HCT116 (cell line): Measurements from ENCODE around the gene CFD. TPM values are rescaled to one million over a fixed set of nuclear protein-coding genes. Genes with fewer than 3 reads are reported as not detected.

Experiments used
- ATAC-seq: fragments of 200-7000 bp; cut with Tn5 transposase; 2 replicates; pipeline ENCODE4 v1.9.1; 2020; ENCODE audit warnings: mild to moderate bottlenecking, moderate library complexity
- BruUV-seq: library from RNA; stranded (reverse); fragments of 400-500 nt; replicated peaks from 2 replicates; lab custom pipeline; 2021; lab: Mats Ljungman, UMichigan
- CTCF ChIA-PET: fragments of 300-600 bp; sonication (Branson Sonifier 250); formaldehyde crosslinking; loops from one replicate; lab custom pipeline; 2021; ENCODE audit warnings: antibody characterized with exemption; lab: Charles Lee
- POLR2A ChIA-PET: fragments of 300-600, 350-600 bp; sonication (Branson Sonifier 250); formaldehyde crosslinking; loops from one replicate; lab custom pipeline; 2021; ENCODE audit warnings: antibody characterized with exemption; lab: Charles Lee
- RAD21 ChIA-PET, 2 experiments: fragments of 300-600 bp; sonication (Branson Sonifier 250); formaldehyde crosslinking; loops; one replicate each; lab custom pipeline; 2023; ENCODE audit warnings: low total read pairs in 2 of 2; ENCODE audit not compliant: uncharacterized antibody in 2 of 2, unreplicated experiment in 2 of 2, low non-redundant PET in 1 of 2; lab: Charles Lee
- DNase-seq: peaks from one replicate; pipeline ENCODE4 v3.0.0-alpha.2; 2010; ENCODE audit warnings: low read depth, low spot score
- H2AFZ ChIP-seq: fragments of 200-600 bp; shearing (Covaris generic), sonication (generic); 2 replicates; pipeline ENCODE4 v1.6.1; 2017; ENCODE audit warnings: low read depth, mixed run types, mixed read lengths, antibody characterized with exemption, low read length; ENCODE audit not compliant: poor library complexity, severe bottlenecking
- H3K27ac ChIP-seq: 2 replicates; pipeline ENCODE4 v1.5.1; 2012; ENCODE audit warnings: low read depth, low read length
- H3K27me3 ChIP-seq: fragments of 200-600 bp; sonication (generic); 2 replicates; pipeline ENCODE4 v1.6.1; 2016; ENCODE audit warnings: mixed run types, low read length, mixed read lengths; ENCODE audit not compliant: insufficient read depth
- H3K36me3 ChIP-seq, 2 experiments: fragments of 200-500 bp in 1 of 2; fragments of 200-600 bp in 1 of 2; sonication (Bioruptor generic) in 1 of 2; sonication (generic) in 1 of 2; 2 replicates each; pipeline versions ENCODE4 v1.5.1 to v1.6.1; 2014 to 2016; ENCODE audit warnings: low read length in 2 of 2, inconsistent platforms in 1 of 2, mixed read lengths in 1 of 2, mixed run types in 1 of 2; ENCODE audit not compliant: insufficient read depth in 2 of 2, control insufficient read depth in 1 of 2
- H3K4me1 ChIP-seq, 2 experiments: fragments of 200-600 bp in 1 of 2; sonication (generic) in 1 of 2; 2 replicates each; pipeline versions ENCODE4 v1.5.1 to v1.6.1; 2012 to 2017; ENCODE audit warnings: low read length in 2 of 2, inconsistent platforms in 1 of 2, mild to moderate bottlenecking in 1 of 2, mixed read lengths in 1 of 2, mixed run types in 1 of 2, moderate library complexity in 1 of 2; ENCODE audit not compliant: insufficient read depth in 2 of 2, control insufficient read depth in 1 of 2
- H3K4me2 ChIP-seq: fragments of 200-600 bp; sonication (generic); 2 replicates; pipeline ENCODE4 v1.6.1; 2017; ENCODE audit warnings: mixed run types, low read length, mixed read lengths
- H3K4me3 ChIP-seq, 2 experiments: fragments of 200-600 bp in 1 of 2; sonication (generic) in 1 of 2; replicated peaks in 1 of 2; 2 replicates each; pipeline ENCODE4 v1.5.1; 2011 to 2016; ENCODE audit warnings: low read length in 2 of 2, control low read depth in 1 of 2, low read depth in 1 of 2, mild to moderate bottlenecking in 1 of 2, mixed read lengths in 1 of 2, mixed run types in 1 of 2
- H3K79me2 ChIP-seq: fragments of 200-600 bp; sonication (generic); 2 replicates; pipeline ENCODE4 v1.6.1; 2017; ENCODE audit warnings: mild to moderate bottlenecking, mixed run types, low read length, moderate library complexity, mixed read lengths; ENCODE audit not compliant: insufficient read depth
- H3K9ac ChIP-seq: fragments of 200-600 bp; sonication (generic); 2 replicates; pipeline ENCODE4 v1.6.1; 2016; ENCODE audit warnings: low read length, mixed read lengths
- H3K9me2 ChIP-seq: fragments of 200-600 bp; sonication (generic), shearing (Covaris generic); 2 replicates; pipeline ENCODE4 v1.6.1; 2017; ENCODE audit warnings: mixed run types, mild to moderate bottlenecking, moderate library complexity; ENCODE audit not compliant: insufficient read depth
- H3K9me3 ChIP-seq, 2 experiments: fragments of 200-500 bp in 1 of 2; fragments of 200-600 bp in 1 of 2; sonication (Bioruptor generic) in 1 of 2; sonication (generic) in 1 of 2; 2 replicates each; pipeline ENCODE4 v1.6.1; 2014 to 2017; ENCODE audit warnings: low read length in 2 of 2, mixed read lengths in 2 of 2, inconsistent platforms in 1 of 2, low read depth in 1 of 2, mild to moderate bottlenecking in 1 of 2, mixed run types in 1 of 2, moderate library complexity in 1 of 2; ENCODE audit not compliant: control insufficient read depth in 1 of 2, insufficient read depth in 1 of 2
- H4K20me1 ChIP-seq: fragments of 200-600 bp; sonication (generic), shearing (Covaris generic); 2 replicates; pipeline ENCODE4 v1.6.1; 2017; ENCODE audit warnings: mixed run types, mild to moderate bottlenecking, moderate library complexity; ENCODE audit not compliant: insufficient read depth
- ATF3 ChIP-seq: IDR thresholded peaks from 2 replicates; pipeline ENCODE4 v1.6.1; 2012
- CBX3 ChIP-seq: IDR thresholded peaks from 2 replicates; pipeline ENCODE4 v1.6.1; 2012; ENCODE audit warnings: low read depth
- EGR1 ChIP-seq: IDR thresholded peaks from 2 replicates; pipeline ENCODE4 v1.6.1; 2012; ENCODE audit warnings: low read depth
- EZH2phosphoT487 ChIP-seq: fragments of 200-600 bp; IDR thresholded peaks from 2 replicates; pipeline ENCODE4 v1.6.1; 2018; ENCODE audit warnings: antibody characterized with exemption, borderline replicate concordance
- POLR2AphosphoS5 ChIP-seq: IDR thresholded peaks from 2 replicates; pipeline ENCODE4 v1.6.1; 2011; ENCODE audit warnings: mild to moderate bottlenecking, low read depth, low read length, moderate library complexity
- REST ChIP-seq: IDR thresholded peaks from 2 replicates; pipeline ENCODE4 v1.6.1; 2012; ENCODE audit warnings: low read depth
- YY1 ChIP-seq: IDR thresholded peaks from 2 replicates; pipeline ENCODE4 v1.6.1; 2011; ENCODE audit warnings: low read length, low read depth, moderate library complexity, mild to moderate bottlenecking; ENCODE audit not compliant: insufficient replicate concordance; ENCODE audit errors: extremely low read depth
- ZBTB33 ChIP-seq: IDR thresholded peaks from 2 replicates; pipeline ENCODE4 v1.6.1; 2011; ENCODE audit warnings: mild to moderate bottlenecking, low read length, moderate library complexity; ENCODE audit not compliant: insufficient replicate concordance; ENCODE audit errors: extremely low read depth
- ZNF274 ChIP-seq: fragments of 200-500 bp; sonication (Bioruptor generic); IDR thresholded peaks from 2 replicates; pipeline ENCODE4 v1.6.1; 2014; ENCODE audit warnings: mild to moderate bottlenecking, low read depth, low read length, inconsistent platforms
- intact Hi-C: fragments of 100-400 bp; cut with micrococcal nuclease; formaldehyde crosslinking; loops from 2 replicates; pipeline ENCODE4 v1.10.0; 2022
- total RNA-seq: library from RNA; stranded (reverse); gene quantifications from one replicate; pipeline ENCODE4 v1.2.1, GENCODE V29; 2021; ENCODE audit not compliant: unreplicated experiment

CFD gene
- total RNA-seq, 1 experiment from 2014 or later, result 80.2 TPM

GRCh38 chr19:810077-810855 lies 49.2 kb upstream of the CFD start:
- DNase-seq (no peak), ATAC-seq (no peak)
- RAD21 ChIA-PET, result no interaction called here
- Histone ChIP-seq H3K9me3 (no peaks in the 10 kb centered on the region), H3K4me1 (no peaks in the 10 kb centered on the region), H3K4me2 (no peak overlapping the region), H3K27me3 (no peaks in the 10 kb centered on the region), H3K9ac (no peak overlapping the region), H3K27ac (0 out of 2 replicates have a peak overlapping the region, but pooled peaks have one; percentile 3), H4K20me1 (peaks cover 17% of the 10 kb centered on the region; the same call in 1 of the 2 replicates), H2AFZ (no peak overlapping the region), H3K4me3 (no peak overlapping the region), H3K36me3 (peaks cover 44 to 59% of the 10 kb centered on the region in 2 experiments; a peak in 3 of 4 replicates), H3K79me2 (peaks cover 62% of the 10 kb centered on the region), H3K9me2 (no peaks in the 10 kb centered on the region)
- intact Hi-C loops, result no loop called here
- TF ChIP-seq ZBTB33, result no peak
- no peak for TF ChIP-seq ZNF274
- TF ChIP-seq CBX3, result no peak
- CTCF ChIA-PET, result no interaction called here
- no TSS peak for BruUV-seq
- POLR2A ChIA-PET, result no interaction called here

GRCh38 chr19:810883-811489 lies 48.5 kb upstream of the CFD start:
- Histone ChIP-seq H3K27me3 (no peaks in the 10 kb centered on the region), H3K9ac (no peak overlapping the region), H4K20me1 (peaks cover 17% of the 10 kb centered on the region; the same call in 1 of the 2 replicates), H3K79me2 (peaks cover 55% of the 10 kb centered on the region), H3K4me1 (no peaks in the 10 kb centered on the region), H3K9me3 (no peaks in the 10 kb centered on the region), H3K27ac (0 out of 2 replicates have a peak overlapping the region, but pooled peaks have one; percentile 3), H3K4me3 (no peak overlapping the region), H3K9me2 (no peaks in the 10 kb centered on the region), H3K4me2 (no peak overlapping the region), H2AFZ (no peak overlapping the region), H3K36me3 (peaks cover 38 to 52% of the 10 kb centered on the region in 2 experiments; a peak in 3 of 4 replicates)
- ATAC-seq (no peak), DNase-seq (no peak)
- no TSS peak for BruUV-seq
- intact Hi-C loops, result no loop called here
- TF ChIP-seq ATF3 (no peak), YY1 (no peak), EZH2phosphoT487 (no peak), REST (no peak), EGR1 (no peak), POLR2AphosphoS5 (no peak)
- POLR2A ChIA-PET, result no interaction called here
- CTCF ChIA-PET, result no interaction called here
- RAD21 ChIA-PET, result no interaction called here
